Prostate gland (tissue), 2 donors: ENCODE measurements around the gene SLC13A5. TPM values are rescaled to one million over a fixed set of nuclear protein-coding genes. Genes with fewer than 3 reads are reported as not detected.
"Not testable (repeated sequence)": the region's sequence is repeated elsewhere in the genome, so short reads cannot be mapped to it uniquely, and the experiment has no call there.

Source experiments
- DNase-seq: peaks from one replicate; pipeline ENCODE4 v3.0.0-alpha.2; 2019; ENCODE audit warnings: low spot score
- H3K27ac ChIP-seq, 2 donors: fragments of 200-600 bp; sonication (generic); 2 replicates each; pipeline ENCODE4 v1.5.1; 2017 to 2019
- H3K27me3 ChIP-seq: fragments of 200-600 bp; sonication (generic); replicated peaks from 2 replicates; pipeline ENCODE4 v1.5.1; 2019; ENCODE audit not compliant: insufficient read depth
- H3K36me3 ChIP-seq, 2 donors: fragments of 200-600 bp; sonication (generic); 1 replicate in 1 of 2; 2 replicates in 1 of 2; pipeline versions ENCODE4 v1.5.1 to v1.8.1; 2017 to 2019
- H3K4me1 ChIP-seq: fragments of 200-600 bp; sonication (generic); replicated peaks from 2 replicates; pipeline ENCODE4 v1.5.1; 2019
- H3K4me3 ChIP-seq, 2 donors: fragments of 200-600 bp; sonication (generic); 2 replicates each; pipeline ENCODE4 v1.5.1; 2017 to 2019
- H3K9me3 ChIP-seq: fragments of 200-600 bp; sonication (generic); 2 replicates; pipeline ENCODE4 v1.5.1; 2017
- POLR2A ChIP-seq: fragments of 450-650 bp; IDR thresholded peaks from one replicate; pipeline ENCODE4 v1.6.1; 2016; ENCODE audit warnings: antibody characterized with exemption, mild to moderate bottlenecking
- POLR2AphosphoS5 ChIP-seq: sonication (generic); formaldehyde crosslinking; IDR thresholded peaks from one replicate; pipeline ENCODE4 v1.6.1; 2017; ENCODE audit warnings: antibody characterized with exemption
- WGBS: methylation state at CpG from one replicate; pipeline ENCODE4 v1.1.5; 2018; 5-methylcytosine and 5-hydroxymethylcytosine counted together
- intact Hi-C: fragments of 100-400 bp; cut with DNase I; formaldehyde crosslinking; loops from one replicate; pipeline ENCODE4 v1.14.2; 2022
- total RNA-seq, 2 donors: library from RNA; depleted of rRNA; stranded (reverse); fragments of >200 nt; gene quantifications; one replicate each; pipeline ENCODE4 v1.1.0, GENCODE V29; 2016
- TF ChIP-seq, protein P1 (sequence below), 4 experiments: fragments of 200-600 bp in 2 of 4; fragments of 450-650 bp in 2 of 4; sonication (generic) in 2 of 4; IDR thresholded peaks; 1 replicate in 3 of 4; 2 replicates in 1 of 4; pipeline ENCODE4 v1.5.1; 2016 to 2019; ENCODE audit warnings: antibody characterized with exemption in 4 of 4, mild to moderate bottlenecking in 2 of 4, moderate library complexity in 2 of 4

Gene SLC13A5
- total RNA-seq, 2 donors from 2014 or later = 1.1 to 1.6 TPM

DNA sequence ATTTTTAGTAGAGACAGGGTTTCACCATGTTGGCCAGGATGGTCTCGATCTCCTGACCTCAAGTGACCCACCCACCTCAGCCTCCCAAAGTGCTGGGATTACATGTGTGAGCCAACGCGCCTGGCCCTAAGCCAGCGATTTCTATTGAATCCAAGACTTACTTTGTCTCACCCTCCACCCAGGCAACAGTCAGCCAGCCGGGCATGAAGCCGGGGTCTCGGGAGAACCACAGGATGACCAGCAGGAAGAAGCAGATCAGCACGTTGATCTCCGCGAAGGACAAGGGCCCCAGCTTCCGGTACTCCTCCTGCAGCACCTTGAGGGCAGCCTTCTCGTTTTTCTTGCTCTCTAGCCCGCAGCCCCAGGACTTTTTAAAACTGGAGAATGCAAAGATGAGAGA, 17.6 kb downstream of the SLC13A5 start:
- Histone ChIP-seq H3K4me3 (no peak overlapping the region), H3K4me1 (no peaks in the 10 kb centered on the region), H3K27me3 (no peaks in the 10 kb centered on the region), H3K27ac (no peak overlapping the region), H3K36me3 (no peaks in the 10 kb centered on the region), H3K9me3 (no peaks in the 10 kb centered on the region)
- WGBS = 68% methylated on average over 13 of the region's 13 CpGs
- no peak for TF ChIP-seq POLR2A
- TF ChIP-seq, protein P1, sequence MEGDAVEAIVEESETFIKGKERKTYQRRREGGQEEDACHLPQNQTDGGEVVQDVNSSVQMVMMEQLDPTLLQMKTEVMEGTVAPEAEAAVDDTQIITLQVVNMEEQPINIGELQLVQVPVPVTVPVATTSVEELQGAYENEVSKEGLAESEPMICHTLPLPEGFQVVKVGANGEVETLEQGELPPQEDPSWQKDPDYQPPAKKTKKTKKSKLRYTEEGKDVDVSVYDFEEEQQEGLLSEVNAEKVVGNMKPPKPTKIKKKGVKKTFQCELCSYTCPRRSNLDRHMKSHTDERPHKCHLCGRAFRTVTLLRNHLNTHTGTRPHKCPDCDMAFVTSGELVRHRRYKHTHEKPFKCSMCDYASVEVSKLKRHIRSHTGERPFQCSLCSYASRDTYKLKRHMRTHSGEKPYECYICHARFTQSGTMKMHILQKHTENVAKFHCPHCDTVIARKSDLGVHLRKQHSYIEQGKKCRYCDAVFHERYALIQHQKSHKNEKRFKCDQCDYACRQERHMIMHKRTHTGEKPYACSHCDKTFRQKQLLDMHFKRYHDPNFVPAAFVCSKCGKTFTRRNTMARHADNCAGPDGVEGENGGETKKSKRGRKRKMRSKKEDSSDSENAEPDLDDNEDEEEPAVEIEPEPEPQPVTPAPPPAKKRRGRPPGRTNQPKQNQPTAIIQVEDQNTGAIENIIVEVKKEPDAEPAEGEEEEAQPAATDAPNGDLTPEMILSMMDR (IDR thresholded peaks at IDR 0.05) = no peak
- TF ChIP-seq POLR2AphosphoS5 = no peak
- DNase-seq = no peak
- intact Hi-C loops = no loop called here

DNA sequence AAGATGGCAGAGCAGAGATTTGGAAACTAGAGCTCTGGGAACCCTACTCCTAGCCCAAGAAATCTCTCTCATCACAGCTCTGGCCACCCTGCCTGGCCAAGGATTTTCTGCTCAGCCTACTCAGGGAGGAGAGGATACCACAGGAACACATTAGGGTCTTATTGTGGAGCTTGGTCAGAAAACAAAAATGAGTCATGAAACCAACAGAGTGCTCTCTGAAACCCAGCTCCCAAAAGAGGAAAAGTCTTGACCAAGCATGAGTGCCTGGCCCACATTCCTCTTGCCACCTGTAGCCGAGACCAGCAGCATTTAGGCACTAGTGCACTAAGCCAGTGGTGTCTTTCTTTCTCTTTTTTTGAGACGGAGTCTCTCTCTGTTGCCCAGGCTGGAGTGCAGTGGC, 18.1 kb downstream of the SLC13A5 start:
- Histone ChIP-seq H3K27me3 (no peaks in the 10 kb centered on the region), H3K4me1 (no peaks in the 10 kb centered on the region), H3K4me3 (no peak overlapping the region), H3K9me3 (no peaks in the 10 kb centered on the region), H3K27ac (no peak overlapping the region), H3K36me3 (no peaks in the 10 kb centered on the region)
- intact Hi-C loops = no loop called here
- 78% methylated on average over 2 of the region's 2 CpGs for WGBS
- no peak for DNase-seq
- TF ChIP-seq, protein P1 (IDR thresholded peaks at IDR 0.05) = no peak
- no peak for TF ChIP-seq POLR2AphosphoS5
- TF ChIP-seq POLR2A = no peak

DNA sequence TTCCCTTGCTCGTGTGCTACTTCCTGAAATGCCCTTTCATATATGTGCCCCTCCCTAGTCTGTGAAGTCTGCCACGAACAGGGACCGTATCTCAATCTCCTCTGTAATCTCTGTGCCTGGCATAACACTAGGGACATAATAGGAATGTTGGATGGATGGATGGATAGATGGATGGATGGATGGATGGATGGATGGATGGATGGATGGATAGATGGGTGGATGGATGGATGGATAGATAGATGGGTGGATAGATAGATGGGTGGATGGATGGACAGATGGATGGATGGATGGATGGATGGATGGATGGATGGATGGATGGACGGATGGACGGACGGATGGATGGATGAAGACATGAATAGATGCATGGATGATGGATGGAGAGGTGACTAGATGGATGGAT, 21.2 kb downstream of the SLC13A5 start:
- H3K9me3 ChIP-seq, H3K27me3 ChIP-seq, H3K27ac ChIP-seq, H3K4me3 ChIP-seq, H3K36me3 ChIP-seq, intact Hi-C loops, DNase-seq, H3K4me1 ChIP-seq: not testable (repeated sequence)
- 65% methylated on average over 6 of the region's 6 CpGs for WGBS

DNA sequence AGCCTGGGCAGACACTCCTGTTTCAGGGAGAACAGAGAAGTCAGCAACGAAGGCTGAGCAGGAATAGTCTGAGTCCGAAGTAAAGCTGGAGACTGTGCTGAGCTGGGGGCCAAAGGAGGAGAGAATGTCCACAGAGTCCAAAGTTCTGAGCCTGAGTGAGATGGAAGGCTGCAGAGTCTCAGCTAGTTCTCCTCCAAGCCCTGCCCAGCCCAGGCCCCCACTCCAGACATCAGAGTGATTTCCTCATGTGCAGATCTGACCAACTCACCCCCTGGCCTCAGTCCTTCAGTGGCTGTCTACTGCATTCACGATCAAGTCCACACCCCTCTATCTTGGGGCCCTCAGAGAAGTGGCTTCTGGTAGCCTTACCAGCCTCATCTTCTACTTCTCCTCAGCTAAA, 21.6 kb downstream of the SLC13A5 start:
- H3K27me3 ChIP-seq = no peaks in the 10 kb centered on the region
- no peaks in the 10 kb centered on the region for H3K9me3 ChIP-seq
- intact Hi-C loops = no loop called here
- TF ChIP-seq POLR2A (no peak), POLR2AphosphoS5 (no peak)
- TF ChIP-seq, protein P1 (IDR thresholded peaks at IDR 0.05) = no peak
- no peak overlapping the region for H3K27ac ChIP-seq
- 81% methylated on average over 3 of the region's 3 CpGs for WGBS
- H3K36me3 ChIP-seq = no peaks in the 10 kb centered on the region
- no peak overlapping the region for H3K4me3 ChIP-seq
- DNase-seq = no peak
- no peaks in the 10 kb centered on the region for H3K4me1 ChIP-seq

DNA sequence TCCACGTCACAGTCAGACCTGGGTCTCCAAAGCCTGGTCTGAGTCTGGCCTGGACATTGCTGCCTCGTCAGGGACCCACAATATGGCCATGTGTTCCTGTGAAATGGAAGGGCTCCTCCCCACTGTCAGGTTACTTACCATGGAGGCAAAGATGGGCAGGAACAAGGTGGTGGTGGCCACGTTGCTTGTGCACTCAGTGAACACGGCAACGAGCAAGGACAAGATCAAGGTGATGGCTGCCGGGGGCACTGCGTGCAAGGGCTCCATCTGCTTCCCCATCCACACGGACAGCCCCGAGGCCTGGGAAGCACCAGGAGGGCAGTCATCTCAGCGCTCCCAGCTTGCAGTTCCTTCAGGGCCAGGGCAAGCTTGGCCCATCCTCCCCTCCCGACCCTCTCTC, 22.5 kb downstream of the SLC13A5 start:
- Histone ChIP-seq H3K27me3 (no peaks in the 10 kb centered on the region), H3K4me3 (no peak overlapping the region), H3K36me3 (no peaks in the 10 kb centered on the region), H3K4me1 (no peaks in the 10 kb centered on the region), H3K27ac (no peak overlapping the region), H3K9me3 (no peaks in the 10 kb centered on the region)
- intact Hi-C loops = no loop called here
- WGBS = 83% methylated on average over 11 of the region's 11 CpGs
- TF ChIP-seq POLR2AphosphoS5 = no peak
- TF ChIP-seq, protein P1 (IDR thresholded peaks at IDR 0.05) = no peak
- no peak for TF ChIP-seq POLR2A
- no peak for DNase-seq
